ENCODE data around the gene ABCC4.

- no peak for TF ChIP-seq RAD21 (IDR thresholded peaks at IDR 0.05; ENCODE audit: low read depth)
- no peak for TF ChIP-seq TCF7L2 (IDR thresholded peaks at IDR 0.05; ENCODE audit: borderline replicate concordance, extremely low read depth, insufficient read depth, insufficient read length)
- TF ChIP-seq EZH2 (IDR thresholded peaks at IDR 0.05) = no peak
- TF ChIP-seq CTCF (IDR thresholded peaks at IDR 0.05 in 2 of 3, conservative IDR thresholded peaks at IDR 0.05 in 1 of 3; ENCODE audit: borderline replicate concordance in 1 of 3, insufficient read depth in 1 of 3, low read depth in 2 of 3, low read length in 2 of 3) = no peak
- no peak for TF ChIP-seq SRF (IDR thresholded peaks at IDR 0.05; ENCODE audit: low read depth)
- no peak for TF ChIP-seq EGR1 (IDR thresholded peaks at IDR 0.05; ENCODE audit: low read depth)
- TF ChIP-seq POLR2AphosphoS5 (IDR thresholded peaks at IDR 0.05; ENCODE audit: low read depth, low read length) = no peak
- TF ChIP-seq SIN3A (IDR thresholded peaks at IDR 0.05; ENCODE audit: low read depth) = no peak
- no peak for TF ChIP-seq ZFX (IDR thresholded peaks at IDR 0.05)
- TF ChIP-seq REST (IDR thresholded peaks at IDR 0.05; ENCODE audit: low read depth) = no peak
- TF ChIP-seq ZNF274 (IDR thresholded peaks at IDR 0.05; ENCODE audit: low read depth, low read length) = no peak
Measured at GRCh38 chr13:95086761-95087160, 214.5 kb downstream of the ABCC4 start.
